Activated CD4-positive, alpha-beta T cell treated with anti-CD3 and anti-CD28 coated beads, Interleukin-2, amount 10 ng/mL, durations not matched to agents 7 days and 5 days (primary cell): ENCODE results near the gene NINL. TPM values are rescaled to one million over a fixed set of nuclear protein-coding genes. Genes with fewer than 3 reads are reported as not detected.

Source experiments
- CTCF ChIA-PET: fragments of 350-600 bp; sonication (Branson Sonifier 250); formaldehyde crosslinking; loops from one replicate; lab custom pipeline; 2021; ENCODE audit warnings: antibody characterized with exemption; lab: Charles Lee
- POLR2A ChIA-PET: fragments of 350-600 bp; sonication (Branson Sonifier 250); formaldehyde crosslinking; loops from one replicate; lab custom pipeline; 2021; ENCODE audit warnings: antibody characterized with exemption; lab: Charles Lee
- DNase-seq: peaks from one replicate; pipeline ENCODE4 v3.0.0-alpha.2; 2020
- H3K27ac Mint-ChIP-seq: one replicate; pipeline ENCODE4 v1.8.0; 2021; ENCODE audit warnings: mild to moderate bottlenecking, moderate library complexity, mixed read lengths
- H3K27me3 Mint-ChIP-seq: one replicate; pipeline ENCODE4 v1.8.0; 2021; ENCODE audit warnings: mixed read lengths
- H3K36me3 Mint-ChIP-seq: one replicate; pipeline ENCODE4 v1.8.0; 2021; ENCODE audit warnings: low read depth, mixed read lengths
- H3K4me1 Mint-ChIP-seq: one replicate; pipeline ENCODE4 v1.8.0; 2021; ENCODE audit warnings: mixed read lengths
- H3K4me3 Mint-ChIP-seq: one replicate; pipeline ENCODE4 v1.8.0; 2021; ENCODE audit warnings: mild to moderate bottlenecking, moderate library complexity, mixed read lengths
- H3K9me3 Mint-ChIP-seq: one replicate; pipeline ENCODE4 v1.8.0; 2021; ENCODE audit warnings: mixed read lengths
- total RNA-seq, 2 experiments: library from RNA; stranded (reverse); gene quantifications; one replicate each; pipeline ENCODE4 v1.2.3, GENCODE V29; 2021

Gene NINL
- total RNA-seq, 2 experiments from 2014 or later: 2.3 to 3.7 TPM

GRCh38 chr20:25439328-25439727 lies 146.0 kb downstream of the NINL start:
- Mint-ChIP-seq H3K4me3 (no peak overlapping the region), H3K4me1 (peaks cover 5% of the 10 kb centered on the region), H3K36me3 (peaks cover 35% of the 10 kb centered on the region), H3K27me3 (no peaks in the 10 kb centered on the region), H3K27ac (peak overlapping the region; percentile 69), H3K9me3 (no peaks in the 10 kb centered on the region)
- CTCF ChIA-PET: no interaction called here
- POLR2A ChIA-PET: interaction anchor here (0.7 kb wide), 1 partner anchor 11 kb away, joined by 3 read pairs; no protein-coding TSS in a partner anchor
- DNase-seq: no peak

GRCh38 chr20:25437153-25437581 lies 148.2 kb downstream of the NINL start:
- Mint-ChIP-seq H3K4me1 (peaks cover 5% of the 10 kb centered on the region), H3K27me3 (no peaks in the 10 kb centered on the region), H3K4me3 (no peak overlapping the region), H3K36me3 (peaks cover 33% of the 10 kb centered on the region), H3K27ac (no peak overlapping the region), H3K9me3 (no peaks in the 10 kb centered on the region)
- CTCF ChIA-PET: no interaction called here
- POLR2A ChIA-PET: no interaction called here
- no peak for DNase-seq

- Mint-ChIP-seq H3K9me3 (no peaks in the 10 kb centered on the region), H3K27ac (no peak overlapping the region), H3K4me3 (no peak overlapping the region), H3K4me1 (peaks cover 16% of the 10 kb centered on the region), H3K36me3 (peaks cover 50% of the 10 kb centered on the region), H3K27me3 (no peaks in the 10 kb centered on the region)
- ChIA-PET POLR2A (no interaction called here), CTCF (no interaction called here)
- no peak for DNase-seq
These were observed 160.8 kb downstream of the NINL start for GRCh38 chr20:25424536-25424935.

GRCh38 chr20:25422032-25422431 lies 163.3 kb downstream of the NINL start:
- no peak for DNase-seq
- Mint-ChIP-seq H3K27me3 (no peaks in the 10 kb centered on the region), H3K4me3 (no peak overlapping the region), H3K27ac (no peak overlapping the region), H3K9me3 (no peaks in the 10 kb centered on the region), H3K36me3 (peaks cover 45% of the 10 kb centered on the region), H3K4me1 (peaks cover 16% of the 10 kb centered on the region)
- CTCF ChIA-PET: no interaction called here
- POLR2A ChIA-PET: interaction anchor here (0.6 kb wide), 1 partner anchor 198 kb away, joined by 3 read pairs; no protein-coding TSS in a partner anchor

- peaks cover 42% of the 10 kb centered on the region for H3K36me3 Mint-ChIP-seq
These were observed 164.2 kb downstream of the NINL start for GRCh38 chr20:25421102-25421501.

GRCh38 chr20:25418776-25419175 lies 166.6 kb downstream of the NINL start:
- Mint-ChIP-seq H3K4me1 (no peaks in the 10 kb centered on the region), H3K27me3 (no peaks in the 10 kb centered on the region), H3K27ac (no peak overlapping the region), H3K36me3 (peaks cover 37% of the 10 kb centered on the region), H3K9me3 (no peaks in the 10 kb centered on the region), H3K4me3 (no peak overlapping the region)
- no peak for DNase-seq
- CTCF ChIA-PET: interaction anchor here (0.9 kb wide), 1 partner anchor 11 kb away, joined by 5 read pairs; the partner anchor contains the start of gene GINS1
- POLR2A ChIA-PET: no interaction called here

More at GRCh38 chr20:25421102-25421501, 164.2 kb downstream of the NINL start:
- no peak overlapping the region for H3K4me3 Mint-ChIP-seq
- H3K9me3 Mint-ChIP-seq: no peaks in the 10 kb centered on the region
- ChIA-PET CTCF (no interaction called here), POLR2A (no interaction called here)
- H3K4me1 Mint-ChIP-seq: peaks cover 16% of the 10 kb centered on the region
- H3K27me3 Mint-ChIP-seq: no peaks in the 10 kb centered on the region
- no peak overlapping the region for H3K27ac Mint-ChIP-seq
- no peak for DNase-seq

- no peaks in the 10 kb centered on the region for H3K27me3 Mint-ChIP-seq
- ChIA-PET POLR2A (no interaction called here), CTCF (interaction anchor here (1.0 to 1.8 kb wide), 3 partner anchors 10 to 20 kb away, joined by 3 to 16 read pairs (median 5); no protein-coding TSS in a partner anchor)
- peaks cover 27% of the 10 kb centered on the region for H3K4me1 Mint-ChIP-seq
- DNase-seq: no peak
- peak overlapping the region; percentile 91 for H3K4me3 Mint-ChIP-seq
- H3K27ac Mint-ChIP-seq: no peak overlapping the region
- H3K9me3 Mint-ChIP-seq: peaks cover 3% of the 10 kb centered on the region
- peaks cover 19% of the 10 kb centered on the region for H3K36me3 Mint-ChIP-seq
These were observed 176.4 kb downstream of the NINL start for GRCh38 chr20:25408890-25409289.

- H3K4me1 Mint-ChIP-seq: peaks cover 27% of the 10 kb centered on the region
- H3K36me3 Mint-ChIP-seq: peaks cover 16% of the 10 kb centered on the region
- ChIA-PET POLR2A (no interaction called here), CTCF (interaction anchor here (1.2 to 1.8 kb wide), 5 partner anchors 9 to 109 kb away, joined by 4 to 16 read pairs (median 5); no protein-coding TSS in a partner anchor)
- H3K9me3 Mint-ChIP-seq: peaks cover 9% of the 10 kb centered on the region
- DNase-seq: no peak
- H3K27me3 Mint-ChIP-seq: no peaks in the 10 kb centered on the region
- peak overlapping the region; percentile 88 for H3K27ac Mint-ChIP-seq
- peak overlapping the region; percentile 91 for H3K4me3 Mint-ChIP-seq
These were observed 177.2 kb downstream of the NINL start for GRCh38 chr20:25408170-25408547.

- CTCF ChIA-PET: interaction anchor here (1.0 to 1.8 kb wide), 7 partner anchors 10 to 108 kb away, joined by 4 to 16 read pairs (median 5); partner anchors contain the start of gene ABHD12
- DNase-seq: peak; percentile 84
- POLR2A ChIA-PET: interaction anchor here (0.8 to 1.1 kb wide), 2 partner anchors 97 to 108 kb away, joined by 3 read pairs; no protein-coding TSS in a partner anchor
- peaks cover 17% of the 10 kb centered on the region for H3K36me3 Mint-ChIP-seq
- peaks cover 27% of the 10 kb centered on the region for H3K4me1 Mint-ChIP-seq
- H3K9me3 Mint-ChIP-seq: peaks cover 14% of the 10 kb centered on the region
- peak within 1 kb of the TSS; percentile 91 for H3K4me3 Mint-ChIP-seq
- H3K27ac Mint-ChIP-seq: peak within 1 kb of the TSS; percentile 88
- H3K27me3 Mint-ChIP-seq: no peaks in the 10 kb centered on the region
These were observed 177.8 kb downstream of the NINL start, which contains the start of gene GINS1 for GRCh38 chr20:25407311-25408169. GINS1 (plus strand) TSS chr20:25407673; CDS start chr20:25407821, 148 bp downstream.

Other genes starting within 250 kb of the NINL start
- 10 to 100 TPM; 27.1 to 27.6 TPM for gene ABHD12, start 194.7 kb downstream of the NINL start, total RNA-seq
- 10 to 100 TPM; 28.8 to 28.9 TPM for gene GINS1, start 177.9 kb downstream of the NINL start, total RNA-seq
- 1 to 10 TPM; 4.7 to 5.8 TPM for gene NANP, start 38.5 kb upstream of the NINL start, total RNA-seq
- gene ZNF337, start 111.3 kb upstream of the NINL start, total RNA-seq: 10 to 100 TPM; 14.5 to 15.1 TPM